Ovary (tissue), 9 donors: Measurements from ENCODE around the gene TOGARAM2. TPM values are rescaled to one million over a fixed set of nuclear protein-coding genes. Genes with fewer than 3 reads are reported as not detected.

Experiments
- DNase-seq, 5 donors: peaks; one replicate each; pipeline ENCODE4 v3.0.0-alpha.2; 2019 to 2020
- H3K27ac ChIP-seq, 2 donors: fragments of 200-600 bp; one replicate each; pipeline versions ENCODE4 v1.5.1 to v1.8.0; 2019 to 2022
- H3K27me3 ChIP-seq: fragments of 200-600 bp; one replicate; pipeline ENCODE4 v1.8.0; 2022
- H3K36me3 ChIP-seq: fragments of 200-600 bp; sonication (generic); one replicate; pipeline ENCODE4 v1.5.1; 2019
- H3K4me1 ChIP-seq: one replicate; pipeline ENCODE4 v1.8.1; 2013; ENCODE audit warnings: mild to moderate bottlenecking, moderate library complexity; ENCODE audit not compliant: insufficient read depth
- H3K4me3 ChIP-seq: fragments of 200-600 bp; sonication (generic); one replicate; pipeline ENCODE4 v1.5.1; 2017
- H3K9me3 ChIP-seq, 2 donors: fragments of 200-600 bp in 1 of 2; sonication (generic) in 1 of 2; one replicate each; pipeline versions ENCODE4 v1.5.1 to v1.8.1; 2013 to 2019; ENCODE audit warnings: mild to moderate bottlenecking in 1 of 2, moderate library complexity in 1 of 2
- CTCF ChIP-seq, 3 donors: fragments of 450-650 bp in 2 of 3; fragments of 200-600 bp in 1 of 3; IDR thresholded peaks; one replicate each; pipeline versions ENCODE4 v1.5.1 to v1.8.0; 2016 to 2022; ENCODE audit warnings: antibody characterized with exemption in 3 of 3, mild to moderate bottlenecking in 1 of 3
- EP300 ChIP-seq: sonication (generic); formaldehyde crosslinking; IDR thresholded peaks from one replicate; pipeline ENCODE4 v1.6.1; 2017; ENCODE audit warnings: antibody characterized with exemption
- POLR2A ChIP-seq: fragments of 450-650 bp; IDR thresholded peaks from one replicate; pipeline ENCODE4 v1.6.1; 2017; ENCODE audit warnings: antibody characterized with exemption, mild to moderate bottlenecking, moderate library complexity
- WGBS, 3 donors: extraction: QIAGEN DNeasy Blood & Tissue Kit in 1 of 3; methylation state at CpG; one replicate each; pipeline versions ENCODE4 v1.1.5 to v1.1.7; 2013 to 2017; 5-methylcytosine and 5-hydroxymethylcytosine counted together
- intact Hi-C, 4 donors: fragments of 100-400 bp; cut with DNase I; formaldehyde crosslinking; loops; one replicate each; pipeline versions ENCODE4 v1.11.0 to v1.15.1; 2022 to 2023
- polyA plus RNA-seq, 2 donors: library from polyadenylated mRNA; stranded (reverse); fragments of 200-250 nt in 1 of 2; fragments of 350-450 nt in 1 of 2; fragmentation: Illumina TruSeq in 1 of 2; extraction: RNeasy Lipid Tissue Mini Kit (QIAGEN cat#74804) in 1 of 2; gene quantifications; one replicate each; pipeline ENCODE4 v1.2.3, GENCODE V29; 2013 to 2014
- total RNA-seq, 7 donors: library from RNA; depleted of rRNA in 2 of 7; stranded (reverse); fragments of >200 nt in 2 of 7; fragmentation: NEBNext Ultra II Directional in 3 of 7; extraction: Animal tissue kit (Norgen Biotek cat#: 25700) in 3 of 7; gene quantifications; one replicate each; pipeline versions ENCODE4 v1.1.0 to v1.2.4, GENCODE V29; 2016 to 2023
- donor health status: DM: no; HTN: no; CAD: no; lungs with moderate emphysema.
- donor health status: DM: no; HTN: no; CAD: no.
- donor health status: Bipolar disorder and iron deficiency.
- donor health status: DM: yes; HTN: yes; CAD: no.
- donor health status: DM: no; HTN: no; CAD: no.
- donor health status: DM: yes; HTN: yes; CAD: no.

The TOGARAM2 gene
- total and polyA plus RNA-seq, 9 donors = 0.33 to 21.1 (median 1.7) TPM

DNA sequence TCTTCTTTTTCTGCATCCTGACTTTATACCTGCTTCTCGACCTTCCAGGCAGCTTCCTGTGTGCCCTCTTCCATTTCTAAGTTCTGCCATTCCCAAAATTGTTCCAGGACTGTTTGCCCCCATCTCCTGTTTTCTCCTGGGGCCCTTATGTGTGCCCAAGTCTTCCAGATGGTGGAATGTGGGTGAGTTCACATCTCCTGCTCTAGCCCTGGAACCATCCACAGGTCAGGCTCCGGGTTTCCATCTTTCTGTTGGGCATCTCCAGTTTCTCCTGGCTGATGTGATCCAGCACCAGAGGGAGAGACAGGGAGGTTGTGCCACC is 25.8 kb downstream of the TOGARAM2 start:
- no peak for DNase-seq
- no peak overlapping the region for H3K27ac ChIP-seq
- no peak overlapping the region for H3K4me3 ChIP-seq
- H3K4me1 ChIP-seq = peaks cover 11% of the 10 kb centered on the region
- 87 to 95% (median 95%) methylated on average over 2 of the region's 2 CpGs for whole genome bisulfite sequencing, 3 donors
- no peaks in the 10 kb centered on the region for H3K36me3 ChIP-seq
- H3K27me3 ChIP-seq = no peaks in the 10 kb centered on the region
- no peak for TF ChIP-seq EP300
- TF ChIP-seq CTCF (IDR thresholded peaks at IDR 0.05) = no peak
- TF ChIP-seq POLR2A = no peak
- no peaks in the 10 kb centered on the region for H3K9me3 ChIP-seq
- intact Hi-C loops = no loop called here

- intact Hi-C loops = no loop called here
Measured at GRCh38 chr2:29009270-29009669, 28.2 kb downstream of the TOGARAM2 start.

DNA sequence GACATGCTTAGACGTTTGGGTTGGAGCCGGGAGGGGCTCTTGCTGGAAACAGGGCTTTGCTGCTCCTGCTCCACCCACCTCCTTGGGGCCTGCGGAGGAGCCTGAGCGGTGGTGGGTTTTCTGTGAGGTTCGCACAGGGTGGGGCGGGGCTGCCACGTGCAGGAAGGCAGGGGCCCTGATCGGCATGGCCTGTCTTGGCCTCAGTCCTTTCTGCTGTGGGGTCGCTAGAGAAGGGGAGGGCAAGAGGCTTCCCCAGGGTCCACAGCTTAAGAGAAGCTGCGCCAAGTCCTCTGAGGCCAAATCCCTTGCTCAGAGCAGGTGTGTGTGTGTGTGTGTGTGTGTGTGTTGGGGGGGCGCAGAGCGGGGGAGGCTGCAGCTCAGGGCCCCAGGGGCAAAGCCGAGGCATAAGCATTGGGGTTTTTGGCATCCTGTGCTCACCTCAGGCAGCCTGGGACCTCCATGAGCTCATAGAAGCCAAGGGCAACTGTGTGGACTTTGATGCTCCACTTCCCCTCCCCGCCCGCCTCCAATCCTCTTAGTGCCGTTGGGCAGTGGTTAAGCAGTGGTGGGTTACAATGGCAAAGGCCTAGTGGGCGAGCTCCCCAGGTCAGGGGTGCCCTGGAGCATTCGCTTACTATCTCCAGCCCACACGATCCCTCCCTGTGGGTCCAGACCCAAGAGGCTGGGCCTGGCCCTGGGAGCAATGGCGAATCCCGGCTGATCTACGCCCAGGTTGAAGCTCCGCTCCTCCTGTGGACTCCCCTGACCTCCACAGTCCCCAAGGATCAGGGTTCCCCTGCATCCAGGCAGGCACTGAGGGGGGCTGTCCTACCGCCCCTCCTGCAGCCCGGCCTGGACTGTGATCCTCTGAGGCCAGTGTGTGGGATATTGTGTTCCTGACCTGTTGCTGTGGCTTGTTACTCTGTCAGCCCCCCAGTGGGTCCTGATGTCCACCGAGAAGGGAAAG is 28.9 kb downstream of the TOGARAM2 start:
- Histone ChIP-seq H3K27ac (no peak overlapping the region), H3K9me3 (no peaks in the 10 kb centered on the region), H3K27me3 (no peaks in the 10 kb centered on the region), H3K4me1 (peaks cover 21% of the 10 kb centered on the region), H3K36me3 (no peaks in the 10 kb centered on the region), H3K4me3 (no peak overlapping the region)
- 84 to 87% (median 85%) methylated on average over 21 to 26 of the region's 26 CpGs for WGBS, 3 donors
- intact Hi-C loops = loop anchor here in 1 of 4 donors (2.0 kb wide), 1 partner anchor 61 kb away; no protein-coding TSS in a partner anchor
- DNase-seq = no peak
- TF ChIP-seq CTCF (IDR thresholded peaks at IDR 0.05) = no peak
- no peak for TF ChIP-seq POLR2A
- TF ChIP-seq EP300 = no peak

More at GRCh38 chr2:29009270-29009669, 28.2 kb downstream of the TOGARAM2 start:
- 89 to 94% (median 93%) methylated on average over 9 of the region's 9 CpGs for WGBS, 3 donors
- Histone ChIP-seq H3K4me3 (no peak overlapping the region), H3K4me1 (peaks cover 20% of the 10 kb centered on the region), H3K9me3 (no peaks in the 10 kb centered on the region), H3K27ac (no peak overlapping the region), H3K27me3 (no peaks in the 10 kb centered on the region), H3K36me3 (no peaks in the 10 kb centered on the region)
- TF ChIP-seq EP300 (no peak), CTCF (IDR thresholded peaks at IDR 0.05) (no peak)
- DNase-seq = no peak

GRCh38 chr2:29010946-29011345 is 29.8 kb downstream of the TOGARAM2 start:
- no peak for TF ChIP-seq CTCF (IDR thresholded peaks at IDR 0.05)
- TF ChIP-seq EP300 = no peak
- no peak for TF ChIP-seq POLR2A
- DNase-seq = peak; percentile 46 to 73 (median 52)
- H3K27me3 ChIP-seq = no peaks in the 10 kb centered on the region
- H3K27ac ChIP-seq = peak overlapping the region in 1 of 2 donors; percentile 37
- WGBS, 3 donors = 11 to 34% (median 13%) methylated on average over 7 of the region's 7 CpGs
- intact Hi-C loops = loop anchor here in 1 of 4 donors (2.0 kb wide), 1 partner anchor 60 kb away; no protein-coding TSS in a partner anchor
- H3K36me3 ChIP-seq = no peaks in the 10 kb centered on the region
- peaks cover 29% of the 10 kb centered on the region for H3K4me1 ChIP-seq
- no peak overlapping the region for H3K4me3 ChIP-seq
- no peaks in the 10 kb centered on the region for H3K9me3 ChIP-seq
